Hematopoietic multipotent progenitor cell (in vitro differentiated cells): ENCODE results near the gene INMT. TPM values are rescaled to one million over a fixed set of nuclear protein-coding genes. Genes with fewer than 3 reads are reported as not detected.
A peak's percentile ranks its signal among the peaks of the same experiment; 100 is the strongest.

Source experiments
- DNase-seq, 3 donors: peaks; one replicate each; pipeline ENCODE4 v3.0.0-alpha.2; 2011 to 2015; ENCODE audit warnings: low read depth in 2 of 3, low spot score in 2 of 3
- total RNA-seq: library from RNA; depleted of rRNA; stranded (reverse); fragments of >200 nt; gene quantifications from one replicate; pipeline ENCODE4 v1.2.3, GENCODE V29; 2012

INMT gene
- total RNA-seq, 1 donor = 0.54 TPM

DNA sequence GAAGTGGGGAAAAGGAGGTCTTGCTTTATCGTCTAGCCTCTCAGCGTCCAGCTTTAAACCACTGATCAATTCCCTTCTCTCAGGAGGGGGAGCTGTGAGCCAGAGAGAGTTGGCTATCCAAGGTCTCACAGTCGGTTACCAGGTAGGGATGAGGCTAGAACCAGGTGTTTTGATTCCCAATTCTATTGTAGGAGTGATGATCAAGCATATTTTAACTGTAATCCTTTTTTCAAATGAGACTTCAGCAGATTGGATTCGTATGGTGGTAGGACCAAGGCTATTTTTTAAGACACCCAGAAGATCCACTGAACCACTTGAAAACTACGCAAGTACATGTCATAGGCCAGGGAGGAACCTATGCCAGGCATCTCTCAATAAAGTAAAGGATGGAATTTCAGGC lies 27.6 kb downstream of the INMT start:
- DNase-seq = no peak

- DNase-seq = no peak
Measured at GRCh38 chr7:30780941-30781340, 29.0 kb downstream of the INMT start.

- no peak for DNase-seq
Measured at GRCh38 chr7:30782690-30783089, 30.8 kb downstream of the INMT start.

GRCh38 chr7:30785786-30786185 lies 33.9 kb downstream of the INMT start:
- DNase-seq = no peak

DNA sequence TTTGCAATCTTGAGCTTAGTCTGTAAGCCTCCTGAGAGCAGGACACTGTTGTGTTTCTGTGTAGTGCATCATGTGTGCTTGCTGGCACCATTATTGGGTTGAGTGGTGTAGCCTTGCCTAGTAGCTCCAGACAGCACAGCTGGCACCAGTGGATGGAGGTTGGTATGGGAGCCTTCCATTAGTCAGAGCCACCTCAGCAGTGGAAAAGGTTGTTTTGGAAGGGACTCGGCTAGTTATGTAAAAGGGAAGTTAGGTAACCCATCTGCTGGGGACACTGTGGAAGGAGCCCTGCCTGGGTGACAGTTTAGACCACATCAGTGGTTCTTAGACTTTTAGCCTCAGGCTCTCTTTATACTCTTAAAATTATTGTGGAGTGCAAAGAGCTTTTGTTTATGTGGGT lies 35.6 kb downstream of the INMT start:
- DNase-seq = peak in 1 of 3 donors; percentile 34

DNA sequence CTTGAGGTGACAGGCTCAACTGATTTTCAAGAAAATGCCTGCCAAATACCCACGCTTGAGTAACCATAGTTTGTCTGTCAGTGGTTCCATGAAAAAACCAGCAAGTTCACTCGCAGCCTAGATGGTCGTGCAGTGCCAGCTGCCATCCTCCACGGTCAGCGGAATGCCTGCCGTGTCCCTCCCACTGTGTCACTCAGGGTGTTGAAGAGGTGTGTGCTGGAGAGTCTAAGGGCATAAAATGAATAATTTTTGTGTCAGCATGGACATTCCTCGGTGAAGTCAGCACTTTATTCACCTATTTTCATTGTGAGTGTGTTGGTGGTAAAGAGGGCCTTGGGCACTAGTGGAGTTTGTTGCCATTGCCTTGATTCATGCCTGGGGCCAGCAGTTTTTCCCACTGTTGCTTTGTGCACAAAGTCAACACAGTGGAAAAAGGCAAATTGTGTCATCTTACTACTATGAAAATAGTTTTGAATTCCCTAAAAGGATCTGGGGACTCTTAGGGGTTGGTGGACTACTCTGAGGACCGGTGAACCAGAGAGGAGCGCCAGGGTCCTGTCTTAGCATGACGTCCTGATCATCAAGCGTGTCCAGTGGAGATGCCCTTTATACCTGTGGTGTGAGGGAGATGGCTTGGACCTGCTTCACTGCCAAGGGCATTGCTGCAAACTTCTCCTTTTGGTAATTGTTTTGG lies 36.9 kb downstream of the INMT start:
- DNase-seq = no peak

DNA sequence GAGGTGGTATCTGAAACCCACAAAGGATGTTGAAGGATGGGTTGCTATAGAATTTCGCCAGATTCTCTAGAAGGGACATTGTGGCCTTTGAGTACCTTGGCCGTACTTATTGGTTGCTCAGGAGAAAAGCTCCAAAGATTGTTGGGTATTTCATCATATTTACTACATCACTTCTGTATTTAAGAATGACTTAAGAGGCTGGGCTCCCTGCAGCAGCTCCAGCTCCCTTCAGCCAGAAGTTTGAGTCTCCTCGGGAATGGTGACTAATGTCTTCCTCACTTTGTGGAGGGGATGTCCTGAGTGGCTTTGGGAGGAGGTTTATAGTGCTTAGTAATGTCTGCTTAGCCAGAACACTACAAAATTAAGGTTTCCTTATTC lies 37.4 kb downstream of the INMT start:
- DNase-seq = no peak

- no peak for DNase-seq
Measured at GRCh38 chr7:30790356-30790755, 38.4 kb downstream of the INMT start.

DNA sequence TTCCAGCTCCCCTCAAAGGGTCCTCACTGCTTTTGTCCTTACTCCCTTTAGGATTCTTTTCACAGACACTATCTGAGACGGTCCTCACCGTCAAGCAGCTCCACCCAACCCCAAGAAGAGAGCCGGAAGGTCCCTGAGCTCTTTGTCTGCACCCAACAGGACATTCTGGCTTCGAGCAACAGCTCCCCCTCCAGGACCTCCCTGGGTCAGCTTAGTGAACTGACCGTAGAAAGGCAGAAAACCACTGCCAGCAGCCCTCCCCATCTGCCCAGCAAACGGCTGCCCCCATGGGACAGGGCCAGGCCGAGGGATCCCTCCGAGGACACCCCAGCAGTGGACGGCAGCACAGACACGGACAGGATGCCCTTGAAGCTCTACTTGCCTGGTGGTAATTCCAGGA lies 39.2 kb downstream of the INMT start:
- no peak for DNase-seq

DNA sequence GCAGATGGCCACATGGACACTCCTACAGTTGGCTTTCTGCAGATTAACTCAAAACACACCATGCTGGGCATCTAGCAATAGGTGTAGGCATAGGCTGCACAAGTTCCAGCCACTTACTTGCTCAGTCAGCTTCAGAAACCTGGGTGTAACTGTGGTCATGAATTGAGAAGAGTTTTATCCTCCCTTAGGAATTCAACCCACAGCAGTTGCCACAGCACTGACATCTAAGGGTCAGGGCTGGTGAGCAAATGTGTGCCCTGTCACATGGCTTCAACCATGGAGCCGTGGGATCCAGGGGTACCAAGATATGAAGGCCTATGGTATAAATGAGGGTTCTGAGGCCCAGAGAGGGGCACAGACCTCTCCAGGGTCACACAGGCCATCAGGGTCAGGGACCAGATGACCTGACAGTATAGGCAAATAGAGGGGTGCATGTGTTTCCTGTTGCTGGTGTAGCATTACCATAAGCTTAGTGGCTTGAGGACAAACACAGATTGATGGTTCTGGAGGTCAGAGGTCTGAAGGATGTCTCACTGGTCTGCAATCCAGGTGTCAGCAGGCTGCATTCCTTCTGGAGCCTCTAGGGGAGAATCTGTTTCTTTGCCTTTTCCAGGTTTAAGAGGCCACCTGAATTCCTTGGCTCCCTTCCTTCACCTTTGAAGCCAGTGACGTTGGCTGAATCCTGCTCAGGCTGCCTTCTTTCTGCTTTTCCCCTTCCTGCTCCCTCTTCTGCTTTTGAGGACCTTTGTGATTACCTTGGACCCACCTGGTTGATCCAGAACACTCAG lies 43.4 kb downstream of the INMT start:
- no peak for DNase-seq

DNA sequence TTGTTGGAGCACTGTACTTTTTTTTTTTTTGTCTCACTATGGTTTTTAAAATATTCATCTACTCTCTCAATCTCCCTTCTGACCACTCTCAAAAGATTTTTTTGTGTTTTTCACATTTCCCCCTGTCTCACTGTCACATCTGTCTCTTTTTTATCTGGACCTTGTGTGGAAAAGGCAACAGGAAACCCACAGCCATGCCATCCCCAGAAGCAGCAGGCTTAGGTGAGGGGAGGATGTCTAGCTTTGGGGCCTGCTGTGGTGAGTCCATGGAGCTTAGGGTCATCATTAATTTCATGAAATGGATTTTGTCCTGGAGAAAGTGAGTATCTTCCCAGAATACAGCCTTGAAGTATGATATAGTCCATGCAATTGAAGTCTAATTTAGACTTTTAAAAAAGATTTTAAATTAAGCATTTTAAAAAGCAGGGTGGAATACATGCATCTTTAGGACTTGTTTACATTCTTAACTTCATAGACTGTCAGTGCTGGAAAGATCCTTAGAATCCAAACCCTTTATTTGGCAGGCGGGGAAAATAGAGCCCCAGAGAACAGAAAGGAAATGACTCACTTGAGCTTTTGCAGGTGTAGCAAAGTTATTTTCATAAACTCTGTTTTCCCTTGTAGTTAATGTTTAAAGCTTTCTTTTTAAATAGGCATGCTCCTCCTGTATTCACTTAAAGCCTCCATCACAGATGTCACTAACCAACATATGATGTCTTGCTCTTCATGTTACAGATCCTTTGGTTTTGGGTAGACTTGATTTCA lies 44.4 kb downstream of the INMT start:
- no peak for DNase-seq

DNA sequence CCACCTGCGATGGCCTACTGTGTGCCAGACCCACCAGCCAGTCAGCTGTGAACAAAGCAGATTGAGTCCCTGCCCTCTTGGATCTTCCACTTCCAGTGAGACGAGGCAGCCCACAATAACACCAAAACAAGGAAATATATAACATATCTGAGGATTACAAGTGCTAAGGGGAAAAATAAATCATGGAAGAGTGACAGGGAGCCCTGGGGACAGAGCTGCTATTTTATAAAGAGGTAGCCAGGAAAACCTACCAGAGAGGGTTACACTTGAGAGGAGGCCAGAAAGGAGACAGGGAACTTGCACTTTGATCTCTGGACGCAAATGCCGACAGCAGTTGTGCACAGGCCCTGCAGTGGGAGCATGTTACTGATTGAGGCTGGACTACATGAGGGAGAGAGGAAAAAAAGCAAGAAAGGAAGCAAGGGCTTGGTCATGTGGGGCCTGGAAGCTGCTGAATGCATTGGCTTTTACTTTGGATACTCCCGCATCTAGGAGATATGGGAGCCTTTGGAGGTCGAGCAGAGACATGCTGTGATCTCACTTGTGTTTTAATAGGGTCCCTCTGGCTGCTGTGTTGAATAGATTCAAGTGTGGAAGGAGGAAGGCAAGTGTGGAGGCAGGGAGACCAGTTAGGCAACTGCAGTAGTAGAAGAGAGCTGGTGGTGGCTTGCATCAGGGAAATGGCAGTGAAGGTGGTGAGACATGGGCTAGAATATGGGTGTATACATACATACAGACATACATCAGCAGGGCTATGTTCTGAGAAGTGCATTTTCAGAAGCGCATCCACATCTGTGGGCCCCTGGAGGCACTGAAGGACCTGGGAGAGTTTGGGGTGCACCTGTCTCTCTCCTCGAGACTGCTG lies 45.5 kb downstream of the INMT start:
- DNase-seq = no peak

DNA sequence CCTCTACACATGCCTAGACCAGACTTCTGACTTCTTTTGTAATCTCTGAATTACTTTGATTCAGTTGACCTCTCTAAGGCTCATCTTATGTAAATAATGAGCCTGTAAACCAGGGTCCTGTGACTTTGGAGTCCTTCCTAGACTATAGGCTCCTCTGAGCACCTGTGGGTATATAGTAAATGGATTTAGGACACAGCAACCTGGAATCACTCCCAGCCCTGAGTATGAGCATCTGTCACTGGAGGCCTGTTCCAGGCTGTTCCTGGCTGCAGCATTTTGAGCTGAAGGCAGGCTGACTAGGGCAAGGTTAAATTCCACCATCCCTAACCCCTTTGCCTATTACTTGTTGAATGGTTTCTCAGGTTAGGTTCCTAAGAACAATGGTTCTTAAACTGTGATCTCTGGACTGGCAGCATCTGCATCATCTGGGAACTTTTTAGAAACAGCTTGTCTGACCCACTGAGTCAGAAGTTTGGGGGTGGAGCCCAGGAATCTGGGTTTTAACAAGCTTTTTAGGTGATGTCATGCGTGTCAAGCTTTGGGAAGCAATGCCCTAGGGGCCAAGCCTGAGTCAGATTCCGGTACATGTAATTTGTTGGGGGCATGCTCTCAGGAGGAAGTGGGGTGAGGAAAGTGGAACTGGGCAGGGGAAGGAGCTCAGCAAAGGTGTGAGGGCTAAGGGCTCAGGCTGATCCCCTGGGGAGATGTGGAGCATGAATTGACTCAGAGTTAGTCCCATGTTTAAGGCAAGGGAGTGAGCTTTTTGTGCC lies 47.5 kb downstream of the INMT start:
- DNase-seq = no peak

DNA sequence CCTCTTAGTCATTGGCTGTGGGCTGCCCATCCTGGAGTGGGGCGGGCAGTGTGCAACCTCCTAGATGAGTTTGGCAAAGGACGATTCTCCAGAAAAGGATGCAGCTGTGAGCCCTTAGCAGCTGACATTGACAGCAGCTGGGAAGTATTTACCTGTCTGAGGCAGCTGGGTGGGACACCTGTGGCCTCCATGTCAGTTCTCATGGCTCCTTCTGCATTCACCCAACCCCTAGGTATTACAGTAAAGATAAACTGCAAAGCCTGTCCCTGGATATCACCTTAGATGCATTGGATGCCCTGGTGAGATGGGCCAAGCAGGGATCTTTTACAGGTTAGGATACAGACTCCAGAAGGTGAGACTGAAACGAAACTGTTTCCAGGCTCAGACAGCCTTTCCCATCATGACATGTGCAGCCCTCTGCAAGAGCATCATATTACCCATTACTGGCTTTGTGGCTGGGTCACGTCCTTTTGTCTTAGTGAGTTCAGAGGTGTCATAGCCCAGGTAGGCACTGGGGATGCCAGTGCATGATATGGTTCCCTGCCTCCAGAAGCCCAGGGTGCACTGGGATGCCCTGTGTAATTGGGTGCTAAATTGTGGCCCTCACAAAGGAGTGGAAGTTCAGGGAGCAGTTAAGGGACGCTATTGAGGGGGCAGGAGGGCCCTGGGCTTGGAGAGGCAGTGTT lies 48.2 kb downstream of the INMT start:
- DNase-seq = no peak

DNA sequence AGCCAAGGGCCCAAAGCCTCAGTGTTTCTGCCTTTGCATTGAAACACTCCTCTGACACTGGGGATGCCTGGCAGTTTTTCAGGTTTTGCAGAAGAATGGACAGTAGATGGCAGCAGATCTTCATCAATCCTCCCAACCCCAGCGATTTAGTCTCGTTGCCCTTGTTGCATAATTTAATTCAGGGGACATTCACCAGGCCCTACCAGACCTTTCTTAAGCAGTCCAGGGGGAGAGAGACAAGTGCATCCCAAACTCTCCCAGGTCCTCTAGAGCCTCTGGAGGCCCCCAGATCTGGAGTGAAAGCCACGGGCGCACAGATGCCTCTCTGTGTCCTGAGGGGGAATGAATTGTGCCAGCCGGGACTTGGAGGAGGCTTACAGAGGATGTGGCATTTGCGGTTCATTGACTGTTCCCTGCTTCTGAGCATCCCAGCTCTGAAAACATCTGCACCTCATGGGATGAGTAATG lies 48.9 kb downstream of the INMT start:
- peak; percentile 5 to 77 (median 45) for DNase-seq

DNA sequence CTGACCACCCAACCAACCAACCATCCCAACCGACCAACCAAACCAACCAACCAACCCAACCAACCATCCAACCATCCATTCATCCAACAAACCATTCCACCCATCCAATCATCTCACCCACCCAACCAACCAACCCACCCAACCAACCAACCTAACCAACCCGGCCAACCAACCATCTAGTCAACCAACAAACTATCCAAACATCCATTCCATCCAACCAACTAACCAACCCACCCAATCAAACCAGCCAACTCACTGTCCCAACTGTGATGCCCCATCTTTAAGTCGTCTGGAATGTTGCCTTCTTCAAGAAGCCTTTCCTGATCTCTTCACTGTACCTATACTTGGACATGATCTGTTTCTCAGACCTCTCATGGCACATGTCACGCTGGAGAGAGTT lies 50.9 kb downstream of the INMT start:
- DNase-seq = no peak

DNA sequence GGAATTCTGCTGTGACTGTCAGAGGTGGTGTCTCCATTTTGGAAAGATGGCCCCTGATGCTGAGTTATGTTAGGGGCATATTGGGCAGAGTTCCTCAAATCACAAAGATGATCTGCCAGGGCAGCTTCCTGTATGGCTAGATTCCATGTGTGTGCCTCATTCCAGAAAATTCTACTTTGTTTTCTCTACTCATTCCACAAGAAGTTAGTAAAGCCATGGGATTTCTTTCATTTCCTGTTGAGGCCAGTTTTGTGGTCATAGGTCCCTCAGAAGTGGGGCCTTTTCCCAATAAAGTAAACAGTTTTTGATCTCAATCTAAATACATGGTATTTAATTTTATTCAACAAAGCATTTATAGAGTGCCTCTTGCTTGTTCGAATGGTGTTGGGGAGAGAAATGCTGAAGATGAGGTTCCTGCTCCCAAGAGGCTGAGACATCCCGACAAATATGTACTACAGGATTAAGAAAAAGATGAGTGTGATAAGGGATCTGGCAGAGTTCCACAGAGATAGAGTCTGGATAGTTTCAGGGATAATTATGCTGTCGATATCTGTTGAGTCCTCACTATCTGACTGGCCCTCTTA lies 52.2 kb downstream of the INMT start:
- no peak for DNase-seq

DNA sequence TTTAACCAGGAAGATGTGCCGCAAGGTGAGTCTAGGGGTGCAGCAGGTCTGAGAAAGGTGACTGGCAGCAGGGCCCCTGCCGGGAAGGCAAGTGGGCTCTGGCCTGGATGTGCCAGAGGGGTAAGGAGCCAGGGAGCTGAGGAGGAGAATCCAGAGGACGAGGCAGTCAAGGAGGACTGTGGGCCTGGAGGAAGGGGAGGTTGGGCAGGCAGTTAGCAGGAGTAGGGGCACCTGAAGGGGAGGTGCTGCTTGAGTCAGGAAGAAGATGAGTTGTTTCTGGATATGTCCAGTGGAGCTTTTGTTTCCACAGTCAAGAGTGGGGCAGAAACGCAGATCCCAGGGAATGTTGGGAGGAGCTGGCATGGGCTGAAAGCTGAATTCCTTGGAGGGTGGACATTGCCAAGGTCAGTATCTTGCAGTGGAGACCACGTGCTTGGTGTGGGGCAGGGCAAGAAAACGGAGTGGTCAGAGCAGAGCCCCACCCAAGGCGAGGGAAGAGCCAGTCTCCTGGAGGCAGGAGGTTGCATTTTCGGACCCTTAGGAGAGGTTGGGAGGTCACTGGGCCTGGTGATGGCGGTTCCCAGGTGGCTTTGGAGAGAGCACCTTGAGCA lies 53.3 kb downstream of the INMT start:
- no peak for DNase-seq
